GM12873 (cell line): Measurements from ENCODE around the gene GNAT1.

Experiments used
- TF ChIP-seq, protein P1 (sequence below): IDR thresholded peaks from 2 replicates; pipeline ENCODE4 v1.5.1; 2012; ENCODE audit warnings: low read depth, mild to moderate bottlenecking, moderate library complexity, low read length, control low read depth; ENCODE audit not compliant: insufficient read depth; ENCODE audit errors: missing control alignments

GNAT1 gene

GRCh38 chr3:50190936-50191660 lies at the start of gene GNAT1:
TSS of gene GNAT1 (plus strand) at chr3:50191610. CDS start at chr3:50191726, 116 bp downstream.
- TF ChIP-seq, protein P1, sequence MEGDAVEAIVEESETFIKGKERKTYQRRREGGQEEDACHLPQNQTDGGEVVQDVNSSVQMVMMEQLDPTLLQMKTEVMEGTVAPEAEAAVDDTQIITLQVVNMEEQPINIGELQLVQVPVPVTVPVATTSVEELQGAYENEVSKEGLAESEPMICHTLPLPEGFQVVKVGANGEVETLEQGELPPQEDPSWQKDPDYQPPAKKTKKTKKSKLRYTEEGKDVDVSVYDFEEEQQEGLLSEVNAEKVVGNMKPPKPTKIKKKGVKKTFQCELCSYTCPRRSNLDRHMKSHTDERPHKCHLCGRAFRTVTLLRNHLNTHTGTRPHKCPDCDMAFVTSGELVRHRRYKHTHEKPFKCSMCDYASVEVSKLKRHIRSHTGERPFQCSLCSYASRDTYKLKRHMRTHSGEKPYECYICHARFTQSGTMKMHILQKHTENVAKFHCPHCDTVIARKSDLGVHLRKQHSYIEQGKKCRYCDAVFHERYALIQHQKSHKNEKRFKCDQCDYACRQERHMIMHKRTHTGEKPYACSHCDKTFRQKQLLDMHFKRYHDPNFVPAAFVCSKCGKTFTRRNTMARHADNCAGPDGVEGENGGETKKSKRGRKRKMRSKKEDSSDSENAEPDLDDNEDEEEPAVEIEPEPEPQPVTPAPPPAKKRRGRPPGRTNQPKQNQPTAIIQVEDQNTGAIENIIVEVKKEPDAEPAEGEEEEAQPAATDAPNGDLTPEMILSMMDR: no peak

- TF ChIP-seq, protein P1: peak; percentile 12
These were observed 45.0 kb upstream of the GNAT1 start for GRCh38 chr3:50146316-50146901.

GRCh38 chr3:50147016-50147415 lies 44.4 kb upstream of the GNAT1 start:
- TF ChIP-seq, protein P1: no peak

GRCh38 chr3:50147447-50147846 lies 44.0 kb upstream of the GNAT1 start:
- TF ChIP-seq, protein P1: no peak

GRCh38 chr3:50147861-50148260 lies 43.5 kb upstream of the GNAT1 start:
- TF ChIP-seq, protein P1: no peak

DNA sequence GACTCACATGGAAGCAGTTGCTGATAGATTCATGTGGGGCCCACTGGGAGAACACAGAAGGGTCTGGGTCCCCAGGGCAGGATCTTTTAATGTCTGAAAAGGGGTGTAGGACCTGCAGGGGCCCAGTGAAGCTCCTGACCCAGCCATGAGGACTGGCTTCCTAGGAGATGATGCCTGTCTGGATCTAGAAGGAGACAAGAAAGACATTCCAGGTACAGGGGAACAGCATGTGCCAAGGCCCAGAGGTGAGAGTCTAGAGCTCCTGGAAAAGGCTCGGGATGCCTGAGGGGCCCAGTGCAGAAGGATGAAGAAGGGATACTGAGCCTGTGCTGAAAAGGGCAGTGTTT lies 41.0 kb upstream of the GNAT1 start:
- TF ChIP-seq, protein P1: no peak

- TF ChIP-seq, protein P1: no peak
These were observed 40.3 kb upstream of the GNAT1 start for GRCh38 chr3:50150863-50151686.
